GM13976 (cell line): Measurements from ENCODE around the gene IL1RAP.

Experiments
- DNase-seq: peaks from one replicate; pipeline ENCODE4 v3.0.0; 2012; ENCODE audit warnings: low spot score
- in situ Hi-C: fragments of 300-500 bp; cut with MboI; formaldehyde crosslinking; loops from one replicate; pipeline ENCODE4 v1.12.0; 2022; ENCODE audit warnings: low sequenced_read_pairs, mixed read lengths, inconsistent platforms; ENCODE audit not compliant: unreplicated experiment
- TF ChIP-seq, protein P1 (sequence below): IDR thresholded peaks from 2 replicates; pipeline ENCODE4 v1.5.1; 2012; ENCODE audit warnings: borderline replicate concordance, mild to moderate bottlenecking; ENCODE audit not compliant: insufficient read depth; ENCODE audit errors: extremely low read depth, missing control alignments, control extremely low read depth

The IL1RAP gene

GRCh38 chr3:190684776-190685175, 170.9 kb downstream of the IL1RAP start:
- TF ChIP-seq, protein P1, sequence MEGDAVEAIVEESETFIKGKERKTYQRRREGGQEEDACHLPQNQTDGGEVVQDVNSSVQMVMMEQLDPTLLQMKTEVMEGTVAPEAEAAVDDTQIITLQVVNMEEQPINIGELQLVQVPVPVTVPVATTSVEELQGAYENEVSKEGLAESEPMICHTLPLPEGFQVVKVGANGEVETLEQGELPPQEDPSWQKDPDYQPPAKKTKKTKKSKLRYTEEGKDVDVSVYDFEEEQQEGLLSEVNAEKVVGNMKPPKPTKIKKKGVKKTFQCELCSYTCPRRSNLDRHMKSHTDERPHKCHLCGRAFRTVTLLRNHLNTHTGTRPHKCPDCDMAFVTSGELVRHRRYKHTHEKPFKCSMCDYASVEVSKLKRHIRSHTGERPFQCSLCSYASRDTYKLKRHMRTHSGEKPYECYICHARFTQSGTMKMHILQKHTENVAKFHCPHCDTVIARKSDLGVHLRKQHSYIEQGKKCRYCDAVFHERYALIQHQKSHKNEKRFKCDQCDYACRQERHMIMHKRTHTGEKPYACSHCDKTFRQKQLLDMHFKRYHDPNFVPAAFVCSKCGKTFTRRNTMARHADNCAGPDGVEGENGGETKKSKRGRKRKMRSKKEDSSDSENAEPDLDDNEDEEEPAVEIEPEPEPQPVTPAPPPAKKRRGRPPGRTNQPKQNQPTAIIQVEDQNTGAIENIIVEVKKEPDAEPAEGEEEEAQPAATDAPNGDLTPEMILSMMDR: no peak
- in situ Hi-C loops: no loop called here
- DNase-seq: no peak

GRCh38 chr3:190686011-190686410, 172.1 kb downstream of the IL1RAP start:
- TF ChIP-seq, protein P1: no peak
- in situ Hi-C loops: no loop called here
- DNase-seq: no peak

GRCh38 chr3:190690246-190690645, 176.4 kb downstream of the IL1RAP start:
- no peak for DNase-seq
- in situ Hi-C loops: no loop called here

GRCh38 chr3:190692256-190692655, 178.4 kb downstream of the IL1RAP start:
- DNase-seq: no peak
- TF ChIP-seq, protein P1: no peak
- in situ Hi-C loops: no loop called here

More at GRCh38 chr3:190690246-190690645, 176.4 kb downstream of the IL1RAP start:
- TF ChIP-seq, protein P1: no peak

DNA sequence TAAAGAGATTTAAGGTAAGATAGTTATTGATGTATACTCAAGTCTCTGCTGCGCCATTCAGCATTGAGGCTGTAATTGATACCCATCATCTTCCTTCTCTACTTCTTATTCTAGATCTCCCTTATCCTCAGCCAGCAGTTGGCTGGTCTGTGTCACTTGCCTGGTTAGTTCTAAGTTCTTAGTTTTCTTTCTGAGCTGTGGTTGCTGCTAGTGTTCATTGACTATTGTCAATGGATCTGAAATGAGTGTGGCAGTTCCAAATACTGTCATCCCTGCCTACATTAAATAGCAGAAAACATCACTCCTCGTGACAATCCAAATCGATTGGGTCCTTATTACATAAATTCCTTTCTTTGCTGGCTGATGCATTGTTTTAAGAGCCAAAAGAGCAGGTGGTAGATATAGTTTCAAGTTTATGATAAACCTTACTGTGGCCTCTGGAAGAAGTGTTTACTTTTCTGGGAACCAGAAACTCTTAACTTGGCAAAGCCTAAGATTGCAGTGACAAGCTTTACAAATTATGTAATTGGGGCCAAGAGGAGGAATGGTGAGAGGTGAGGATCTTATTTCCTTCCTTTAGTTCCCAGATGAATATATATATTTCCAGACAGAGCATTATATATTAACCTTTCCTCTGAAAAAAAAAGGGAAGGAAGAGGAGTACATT, 180.6 kb downstream of the IL1RAP start:
- TF ChIP-seq, protein P1: no peak
- in situ Hi-C loops: no loop called here
- no peak for DNase-seq

DNA sequence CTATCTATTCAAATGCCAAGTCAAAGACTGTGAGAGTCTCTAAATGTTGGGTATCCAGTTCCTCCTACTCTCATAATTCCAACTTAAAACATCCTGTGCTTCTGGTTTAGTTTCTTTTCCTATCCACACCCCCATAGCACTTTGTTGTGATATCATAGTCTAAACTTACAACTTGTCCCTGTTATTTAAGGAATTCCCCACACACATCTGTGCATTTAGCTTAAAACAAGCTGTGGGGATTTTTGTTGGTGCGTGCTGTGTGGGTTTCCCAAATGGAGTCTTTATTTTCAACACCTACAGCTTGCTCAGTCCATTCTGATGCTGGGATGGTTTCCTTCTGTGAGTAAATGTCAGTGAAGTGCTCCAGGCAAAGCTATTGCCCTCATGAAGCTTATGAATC, 181.3 kb downstream of the IL1RAP start:
- TF ChIP-seq, protein P1: no peak
- in situ Hi-C loops: no loop called here
- no peak for DNase-seq
